ENCODE results near the gene POTEF.
"Not testable (repeated sequence)": the region's sequence is repeated elsewhere in the genome, so short reads cannot be mapped to it uniquely, and the experiment has no call there.

DNA sequence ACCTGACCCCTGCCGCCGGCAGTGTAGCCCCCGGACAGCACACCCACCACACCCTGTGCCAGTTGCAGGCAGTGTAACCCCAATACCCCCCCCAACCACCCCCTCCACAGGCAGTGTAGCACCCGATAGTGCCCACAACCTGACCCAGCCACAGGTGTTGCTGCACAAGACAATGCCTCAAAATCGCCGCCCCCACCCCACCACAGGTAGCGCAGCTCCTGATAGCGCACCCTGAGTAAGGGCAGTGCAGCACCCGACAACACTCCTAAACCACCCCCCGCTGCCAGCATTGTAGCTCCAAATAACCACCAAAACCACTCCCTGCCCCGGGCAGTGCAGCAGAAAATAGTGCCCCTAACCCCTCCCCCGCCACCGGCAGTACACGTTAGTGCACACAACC lies 558 bp downstream of the POTEF start:
- TF ChIP-seq, protein P1, sequence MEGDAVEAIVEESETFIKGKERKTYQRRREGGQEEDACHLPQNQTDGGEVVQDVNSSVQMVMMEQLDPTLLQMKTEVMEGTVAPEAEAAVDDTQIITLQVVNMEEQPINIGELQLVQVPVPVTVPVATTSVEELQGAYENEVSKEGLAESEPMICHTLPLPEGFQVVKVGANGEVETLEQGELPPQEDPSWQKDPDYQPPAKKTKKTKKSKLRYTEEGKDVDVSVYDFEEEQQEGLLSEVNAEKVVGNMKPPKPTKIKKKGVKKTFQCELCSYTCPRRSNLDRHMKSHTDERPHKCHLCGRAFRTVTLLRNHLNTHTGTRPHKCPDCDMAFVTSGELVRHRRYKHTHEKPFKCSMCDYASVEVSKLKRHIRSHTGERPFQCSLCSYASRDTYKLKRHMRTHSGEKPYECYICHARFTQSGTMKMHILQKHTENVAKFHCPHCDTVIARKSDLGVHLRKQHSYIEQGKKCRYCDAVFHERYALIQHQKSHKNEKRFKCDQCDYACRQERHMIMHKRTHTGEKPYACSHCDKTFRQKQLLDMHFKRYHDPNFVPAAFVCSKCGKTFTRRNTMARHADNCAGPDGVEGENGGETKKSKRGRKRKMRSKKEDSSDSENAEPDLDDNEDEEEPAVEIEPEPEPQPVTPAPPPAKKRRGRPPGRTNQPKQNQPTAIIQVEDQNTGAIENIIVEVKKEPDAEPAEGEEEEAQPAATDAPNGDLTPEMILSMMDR (conservative IDR thresholded peaks at IDR 0.05) = not testable (repeated sequence)
- not testable (repeated sequence) for TF ChIP-seq ZFX (IDR thresholded peaks at IDR 0.05)
